HEK293 (cell line): Measurements from ENCODE around the gene SNX5.

Source experiments
- ZBTB7A ChIP-seq: fragments of 450-650 bp; formaldehyde crosslinking; IDR thresholded peaks from 2 replicates; pipeline ENCODE4 v1.5.1; 2016; ENCODE audit warnings: low read depth, missing biosample characterization, missing genetic modification characterization
- ZNF19 ChIP-seq: fragments of 450-650 bp; formaldehyde crosslinking; IDR thresholded peaks from 2 replicates; pipeline ENCODE4; 2016; ENCODE audit warnings: missing biosample characterization, missing genetic modification characterization, low read depth
- ZNF274 ChIP-seq, 2 experiments: fragments of 200-500 bp in 1 of 2; fragments of 450-650 bp in 1 of 2; sonication (Bioruptor generic) in 1 of 2; formaldehyde crosslinking in 1 of 2; IDR thresholded peaks; 2 replicates each; pipeline versions ENCODE4 v1.5.1 to v1.6.1; 2014 to 2016; ENCODE audit warnings: borderline replicate concordance in 1 of 2, inconsistent platforms in 1 of 2, low read length in 1 of 2, missing biosample characterization in 1 of 2, missing genetic modification characterization in 1 of 2
- ZNF354C ChIP-seq: fragments of 450-650 bp; formaldehyde crosslinking; IDR thresholded peaks from 2 replicates; pipeline ENCODE4 v1.5.1; 2016; ENCODE audit warnings: missing biosample characterization, missing genetic modification characterization, low read depth, borderline replicate concordance
- ZNF501 ChIP-seq: fragments of 450-650 bp; formaldehyde crosslinking; IDR thresholded peaks from 2 replicates; pipeline ENCODE4 v1.5.1; 2016; ENCODE audit warnings: missing biosample characterization, missing genetic modification characterization
- ZNF530 ChIP-seq: fragments of 450-650 bp; formaldehyde crosslinking; IDR thresholded peaks from 2 replicates; pipeline ENCODE4 v1.5.1; 2016; ENCODE audit warnings: low read depth, missing biosample characterization, missing genetic modification characterization
- TF ChIP-seq, protein P1 (sequence below): fragments of 450-650 bp; formaldehyde crosslinking; optimal IDR thresholded peaks from 2 replicates; pipeline ENCODE3; 2016; ENCODE audit warnings: missing biosample characterization, mild to moderate bottlenecking, missing genetic modification characterization
- TF ChIP-seq, protein P2 (sequence below): fragments of 450-650 bp; formaldehyde crosslinking; IDR thresholded peaks from 2 replicates; pipeline ENCODE4 v1.5.1; 2016; ENCODE audit warnings: missing biosample characterization, missing genetic modification characterization

DNA sequence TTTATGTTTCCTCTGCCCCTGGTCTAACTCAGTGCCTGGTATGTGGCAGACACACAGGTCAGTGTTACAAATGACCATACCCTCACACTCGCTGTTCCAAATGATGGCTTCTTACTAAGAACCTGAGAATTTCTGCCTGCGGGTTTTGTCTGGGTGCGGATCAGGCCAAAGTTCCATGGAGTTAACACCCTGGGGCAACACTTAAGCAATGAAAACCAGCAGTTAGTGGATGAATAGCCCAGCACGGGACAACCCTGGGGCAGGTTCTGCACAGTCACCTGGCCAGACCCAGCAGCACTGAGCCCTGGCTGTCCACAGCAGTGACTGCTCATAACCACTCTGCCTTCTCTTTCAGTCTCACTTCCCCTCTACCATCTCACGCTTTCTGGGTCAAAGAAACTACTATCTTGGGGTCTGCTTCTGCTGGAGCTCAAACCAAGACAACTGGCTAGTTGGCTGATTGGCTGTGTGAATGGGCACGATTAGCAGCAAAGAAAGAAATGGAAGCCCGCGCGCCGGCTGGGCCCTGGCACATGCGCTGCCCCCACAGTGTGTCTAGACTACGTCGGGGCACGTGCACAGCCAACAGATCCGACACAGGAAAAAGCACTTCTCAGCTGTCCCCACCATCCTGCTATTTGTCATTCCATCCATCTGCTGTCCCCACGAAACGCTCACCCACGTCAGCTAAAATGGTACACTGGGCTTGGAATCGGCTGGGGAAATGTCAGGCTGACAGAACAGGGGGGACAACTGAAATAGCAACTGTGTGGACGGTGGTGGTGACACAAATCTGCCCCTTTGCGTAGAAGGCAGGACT is 36.8 kb upstream of the SNX5 start:
- TF ChIP-seq, protein P1, sequence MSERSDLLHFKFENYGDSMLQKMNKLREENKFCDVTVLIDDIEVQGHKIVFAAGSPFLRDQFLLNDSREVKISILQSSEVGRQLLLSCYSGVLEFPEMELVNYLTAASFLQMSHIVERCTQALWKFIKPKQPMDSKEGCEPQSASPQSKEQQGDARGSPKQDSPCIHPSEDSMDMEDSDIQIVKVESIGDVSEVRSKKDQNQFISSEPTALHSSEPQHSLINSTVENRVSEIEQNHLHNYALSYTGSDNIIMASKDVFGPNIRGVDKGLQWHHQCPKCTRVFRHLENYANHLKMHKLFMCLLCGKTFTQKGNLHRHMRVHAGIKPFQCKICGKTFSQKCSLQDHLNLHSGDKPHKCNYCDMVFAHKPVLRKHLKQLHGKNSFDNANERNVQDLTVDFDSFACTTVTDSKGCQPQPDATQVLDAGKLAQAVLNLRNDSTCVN, result no peak
- TF ChIP-seq ZBTB7A (tag by site-specific recombination) (no peak), ZNF354C (no peak), ZNF274 (IDR thresholded peaks at IDR 0.05; ENCODE audit: low read length) (no peak), ZNF274 (tag by site-specific recombination; IDR thresholded peaks at IDR 0.05; ENCODE audit: borderline replicate concordance) (no peak), ZNF19 (tag by site-specific recombination) (no peak), ZNF530 (tag by site-specific recombination) (no peak), ZNF501 (tag by site-specific recombination) (no peak)
- TF ChIP-seq, protein P2, sequence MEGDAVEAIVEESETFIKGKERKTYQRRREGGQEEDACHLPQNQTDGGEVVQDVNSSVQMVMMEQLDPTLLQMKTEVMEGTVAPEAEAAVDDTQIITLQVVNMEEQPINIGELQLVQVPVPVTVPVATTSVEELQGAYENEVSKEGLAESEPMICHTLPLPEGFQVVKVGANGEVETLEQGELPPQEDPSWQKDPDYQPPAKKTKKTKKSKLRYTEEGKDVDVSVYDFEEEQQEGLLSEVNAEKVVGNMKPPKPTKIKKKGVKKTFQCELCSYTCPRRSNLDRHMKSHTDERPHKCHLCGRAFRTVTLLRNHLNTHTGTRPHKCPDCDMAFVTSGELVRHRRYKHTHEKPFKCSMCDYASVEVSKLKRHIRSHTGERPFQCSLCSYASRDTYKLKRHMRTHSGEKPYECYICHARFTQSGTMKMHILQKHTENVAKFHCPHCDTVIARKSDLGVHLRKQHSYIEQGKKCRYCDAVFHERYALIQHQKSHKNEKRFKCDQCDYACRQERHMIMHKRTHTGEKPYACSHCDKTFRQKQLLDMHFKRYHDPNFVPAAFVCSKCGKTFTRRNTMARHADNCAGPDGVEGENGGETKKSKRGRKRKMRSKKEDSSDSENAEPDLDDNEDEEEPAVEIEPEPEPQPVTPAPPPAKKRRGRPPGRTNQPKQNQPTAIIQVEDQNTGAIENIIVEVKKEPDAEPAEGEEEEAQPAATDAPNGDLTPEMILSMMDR, result no peak
